ENCODE results near the gene DGCR8.

GRCh38 chr22:20033045-20033706 is 46.9 kb upstream of the DGCR8 start:
- peak in 1 of 12 donors; percentile 10 for TF ChIP-seq CTCF (IDR thresholded peaks at IDR 0.05)
- peak in 1 of 2 donors; percentile 11 for TF ChIP-seq POLR2A (IDR thresholded peaks at IDR 0.05)
